GM11168 (cell line): ENCODE data around the gene NEMP1.
"Not testable (repeated sequence)": the region's sequence is repeated elsewhere in the genome, so short reads cannot be mapped to it uniquely, and the experiment has no call there.

ENCODE experiments used
- in situ Hi-C: fragments of 300-500 bp; cut with MboI; formaldehyde crosslinking; loops from one replicate; pipeline ENCODE4 v1.12.0; 2022; ENCODE audit warnings: low sequenced_read_pairs; ENCODE audit not compliant: unreplicated experiment

The NEMP1 gene

GRCh38 chr12:57066245-57066644, 12.3 kb downstream of the NEMP1 start:
- in situ Hi-C loops: loop anchor here (5.0 kb wide), 1 partner anchor 54 kb away; no protein-coding TSS in a partner anchor

- in situ Hi-C loops: no loop called here
These were observed 14.5 kb downstream of the NEMP1 start for GRCh38 chr12:57063991-57064685.

GRCh38 chr12:57058454-57058853, 20.1 kb downstream of the NEMP1 start:
- in situ Hi-C loops: no loop called here

- in situ Hi-C loops: no loop called here
These were observed 21.4 kb downstream of the NEMP1 start for GRCh38 chr12:57057067-57057751.

GRCh38 chr12:57055824-57056223, 22.8 kb downstream of the NEMP1 start:
- in situ Hi-C loops: no loop called here

GRCh38 chr12:57053901-57054300, 24.7 kb downstream of the NEMP1 start:
- in situ Hi-C loops: not testable (repeated sequence)

GRCh38 chr12:57053146-57053545, 25.4 kb downstream of the NEMP1 start:
- in situ Hi-C loops: not testable (repeated sequence)

GRCh38 chr12:57051011-57051410, 27.6 kb downstream of the NEMP1 start:
- in situ Hi-C loops: no loop called here

GRCh38 chr12:57049890-57050289, 28.7 kb downstream of the NEMP1 start, which contains the start of gene MYO1A:
MYO1A (minus strand) TSS chr12:57050129; CDS start chr12:57048323, 1,806 bp downstream.
- in situ Hi-C loops: no loop called here

- in situ Hi-C loops: no loop called here
These were observed 29.5 kb downstream of the NEMP1 start for GRCh38 chr12:57049119-57049446.

- in situ Hi-C loops: no loop called here
These were observed 30.0 kb downstream of the NEMP1 start for GRCh38 chr12:57048423-57049118.

- in situ Hi-C loops: no loop called here
These were observed 30.6 kb downstream of the NEMP1 start for GRCh38 chr12:57047981-57048380.

- in situ Hi-C loops: no loop called here
These were observed 31.4 kb downstream of the NEMP1 start for GRCh38 chr12:57046947-57047890.

GRCh38 chr12:57046086-57046791, 32.4 kb downstream of the NEMP1 start:
- in situ Hi-C loops: no loop called here

GRCh38 chr12:57044889-57045288, 33.7 kb downstream of the NEMP1 start:
- in situ Hi-C loops: no loop called here

GRCh38 chr12:57044468-57044867, 34.1 kb downstream of the NEMP1 start:
- in situ Hi-C loops: no loop called here

- in situ Hi-C loops: no loop called here
These were observed 35.9 kb downstream of the NEMP1 start for GRCh38 chr12:57042695-57043094.

- in situ Hi-C loops: no loop called here
These were observed 37.8 kb downstream of the NEMP1 start for GRCh38 chr12:57040750-57041149.

GRCh38 chr12:57040211-57040610, 38.4 kb downstream of the NEMP1 start:
- in situ Hi-C loops: no loop called here
